Myocyte (in vitro differentiated cells): ENCODE results near the gene IRS1. TPM values are rescaled to one million over a fixed set of nuclear protein-coding genes. Genes with fewer than 3 reads are reported as not detected.

Source experiments
- DNase-seq: peaks from one replicate; pipeline ENCODE4 v3.0.0-alpha.2; 2012; ENCODE audit warnings: low read depth
- total RNA-seq: library from RNA; depleted of rRNA; stranded (reverse); fragments of >200 nt; gene quantifications from 2 replicates; pipeline ENCODE4 v1.2.3, GENCODE V29; 2014

IRS1 gene
- total RNA-seq, 1 donor from 2014 or later: 32.3 TPM

GRCh38 chr2:226759768-226760167 lies 39.9 kb downstream of the IRS1 start:
- DNase-seq: peak; percentile 71

DNA sequence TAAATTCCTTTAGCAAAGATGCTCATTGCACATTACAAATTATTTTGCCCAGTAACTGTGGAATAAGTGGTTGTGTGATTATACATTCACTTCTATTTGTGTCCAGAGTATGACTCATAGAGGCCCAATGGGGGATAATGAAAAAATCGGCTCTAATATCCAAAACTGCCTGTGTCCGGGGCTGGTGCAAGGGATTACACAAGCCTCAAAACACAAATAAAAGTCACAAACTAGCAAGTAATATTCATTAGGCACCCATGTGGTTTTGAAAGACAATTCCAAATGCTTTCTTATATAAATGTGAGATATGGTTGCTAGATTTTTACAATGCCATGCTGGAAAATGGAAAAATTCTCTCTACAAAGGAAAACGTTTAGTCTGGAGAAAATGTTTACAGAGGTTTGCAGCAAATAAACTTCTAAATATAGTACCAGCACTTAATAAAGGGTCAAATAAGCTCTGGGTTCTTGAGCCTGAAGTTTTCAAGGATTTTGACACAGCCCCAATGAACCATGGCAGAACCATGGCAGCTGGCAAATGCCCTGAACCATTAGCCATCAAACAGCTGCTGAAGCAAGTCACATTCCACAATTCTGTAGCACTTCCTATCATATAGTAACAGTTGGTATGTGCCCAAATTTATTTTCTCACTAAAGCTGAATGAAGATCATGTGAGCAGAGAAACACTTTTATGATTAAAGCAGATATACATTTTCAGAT lies 40.5 kb downstream of the IRS1 start:
- DNase-seq: peak; percentile 79

DNA sequence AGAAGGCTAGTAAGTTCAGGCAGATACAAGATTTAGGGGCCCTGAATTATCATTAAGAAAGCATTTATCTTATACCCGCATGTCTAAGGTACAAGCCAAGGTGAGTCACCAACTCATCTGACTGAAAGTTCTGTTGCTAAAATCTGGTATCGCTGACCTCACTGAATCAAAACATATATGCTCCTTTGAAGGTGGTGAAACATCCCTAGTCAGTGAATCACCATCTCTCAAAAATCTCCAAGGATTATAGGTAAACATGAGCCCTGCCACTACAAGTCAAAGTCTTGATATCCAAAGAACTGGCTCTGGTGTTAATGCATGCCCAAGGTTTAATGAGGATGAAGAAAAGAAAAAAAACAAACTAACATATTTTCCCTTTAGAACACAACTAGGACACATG lies 43.5 kb downstream of the IRS1 start:
- no peak for DNase-seq

DNA sequence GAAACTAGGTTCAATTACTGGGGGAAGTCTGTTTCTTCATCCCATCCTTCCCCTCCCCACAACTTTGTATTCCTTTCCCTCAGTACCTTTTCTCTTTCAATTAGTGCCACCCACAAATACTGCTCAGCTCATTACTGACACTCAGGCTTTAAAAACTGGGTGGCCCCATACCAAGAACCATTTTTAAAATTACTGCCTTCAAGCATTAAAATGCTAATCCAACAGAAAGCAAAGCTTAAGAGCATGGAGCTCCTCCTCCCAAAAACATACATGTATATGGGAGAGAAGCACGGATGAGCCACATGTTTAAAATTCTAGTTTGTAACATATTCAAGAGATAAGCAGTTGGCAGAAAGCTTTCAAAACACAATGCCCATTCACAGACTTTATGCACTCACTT lies 44.0 kb downstream of the IRS1 start:
- no peak for DNase-seq

DNA sequence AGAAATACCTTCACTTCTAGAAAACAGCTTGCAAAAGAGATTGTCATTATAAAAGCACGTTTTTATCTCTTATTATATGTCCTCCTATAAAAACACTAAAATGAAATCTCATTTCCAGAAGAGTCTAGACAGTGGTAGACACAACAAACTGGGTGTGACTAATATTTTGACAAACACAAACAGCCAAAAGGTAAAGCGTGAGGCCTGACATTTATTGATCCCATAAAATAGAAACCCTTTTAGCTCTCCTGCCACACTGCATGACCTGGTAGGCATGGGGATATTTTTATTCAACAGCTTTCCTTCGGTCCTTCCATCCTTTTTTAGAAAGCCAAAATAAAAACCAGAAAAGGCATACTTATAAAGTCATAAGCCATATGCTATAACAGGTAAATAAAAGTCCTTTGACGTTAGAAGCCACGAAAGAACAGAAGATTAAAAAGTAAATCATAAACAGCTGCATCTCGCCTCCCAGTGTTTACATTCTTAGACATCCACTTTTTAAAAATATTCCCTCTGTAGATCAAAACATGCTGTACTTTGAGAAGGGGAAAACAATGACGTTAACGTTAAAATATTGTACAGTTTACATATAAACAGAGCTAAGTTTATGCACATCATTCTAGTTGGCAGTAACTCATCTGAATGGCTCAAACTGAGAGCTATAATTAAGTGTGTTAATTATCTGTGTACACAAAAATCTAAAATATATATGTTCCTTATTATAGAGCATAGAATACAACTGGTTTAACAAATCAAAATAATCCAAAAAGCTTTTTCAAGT lies 44.6 kb downstream of the IRS1 start:
- DNase-seq: no peak

GRCh38 chr2:226752887-226753286 lies 46.7 kb downstream of the IRS1 start:
- DNase-seq: no peak

DNA sequence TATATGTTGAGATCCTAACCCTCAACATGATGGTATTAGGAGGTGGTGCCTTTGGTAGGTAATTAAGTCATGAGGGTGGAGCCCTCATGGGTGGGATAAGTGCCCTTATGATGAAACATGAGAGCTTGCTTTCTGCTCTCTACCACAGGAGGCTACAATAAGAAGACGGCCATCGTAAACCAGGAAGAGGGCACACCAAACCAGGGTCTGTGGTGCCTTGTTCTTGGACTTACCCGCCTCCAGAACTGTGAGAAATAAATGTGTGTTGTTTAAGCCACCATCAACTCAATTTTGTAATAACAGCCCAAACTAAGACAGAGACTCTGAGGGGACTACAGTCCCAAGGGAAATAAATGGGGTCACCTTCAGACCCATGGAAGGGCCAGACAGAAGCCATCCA lies 52.3 kb downstream of the IRS1 start:
- DNase-seq: no peak

- no peak for DNase-seq
Measured at GRCh38 chr2:226746196-226746800, 53.3 kb downstream of the IRS1 start.

DNA sequence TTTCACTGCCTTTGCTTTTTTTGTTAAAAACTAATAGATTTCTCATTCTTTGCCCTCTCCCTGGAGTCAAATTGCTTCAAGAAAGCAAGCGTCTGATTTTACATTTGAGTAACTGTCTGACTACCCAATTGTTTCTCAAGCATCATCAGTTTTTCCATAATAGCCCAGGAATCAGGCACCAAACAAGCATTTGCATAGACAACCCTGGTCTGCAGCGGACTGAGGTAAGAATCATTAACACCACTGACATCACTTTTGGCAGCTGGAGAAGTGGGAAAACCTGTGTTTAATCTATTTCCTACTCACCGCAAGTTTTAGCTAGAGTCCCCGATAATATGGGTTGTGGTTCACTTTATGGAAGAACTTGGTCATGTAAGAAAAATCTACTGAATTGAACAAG lies 55.7 kb downstream of the IRS1 start:
- no peak for DNase-seq

GRCh38 chr2:226742347-226742746 lies 57.3 kb downstream of the IRS1 start:
- peak; percentile 68 for DNase-seq

DNA sequence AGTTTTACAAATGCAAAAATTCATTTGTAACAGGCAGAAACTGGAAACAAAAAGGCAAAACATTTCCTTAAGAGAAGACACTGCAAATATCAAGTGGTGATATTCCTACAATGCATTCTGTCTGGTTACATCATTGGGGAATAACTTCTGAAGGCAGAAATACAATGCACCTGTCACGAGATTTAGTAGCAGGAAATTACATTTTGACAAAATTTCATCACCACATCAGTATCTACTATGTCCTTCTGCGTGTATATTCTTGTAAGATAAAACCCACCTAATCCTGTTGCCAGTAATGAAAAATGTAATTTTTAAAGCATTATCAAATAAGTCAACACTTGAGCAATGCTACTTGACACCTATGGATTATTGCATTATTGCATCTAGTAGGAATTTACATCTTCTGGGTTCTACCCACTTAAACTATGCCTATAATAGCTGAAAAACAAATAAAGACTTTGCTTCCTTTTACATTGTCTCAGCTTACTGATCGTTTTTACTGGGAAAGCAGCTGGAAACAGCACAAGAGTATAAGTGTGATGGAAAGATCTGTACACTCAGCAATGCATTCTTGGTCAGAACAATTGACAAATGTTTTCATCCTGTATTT lies 59.5 kb downstream of the IRS1 start:
- peak; percentile 29 for DNase-seq

- no peak for DNase-seq
Measured at GRCh38 chr2:226739545-226740030, 60.0 kb downstream of the IRS1 start.

DNA sequence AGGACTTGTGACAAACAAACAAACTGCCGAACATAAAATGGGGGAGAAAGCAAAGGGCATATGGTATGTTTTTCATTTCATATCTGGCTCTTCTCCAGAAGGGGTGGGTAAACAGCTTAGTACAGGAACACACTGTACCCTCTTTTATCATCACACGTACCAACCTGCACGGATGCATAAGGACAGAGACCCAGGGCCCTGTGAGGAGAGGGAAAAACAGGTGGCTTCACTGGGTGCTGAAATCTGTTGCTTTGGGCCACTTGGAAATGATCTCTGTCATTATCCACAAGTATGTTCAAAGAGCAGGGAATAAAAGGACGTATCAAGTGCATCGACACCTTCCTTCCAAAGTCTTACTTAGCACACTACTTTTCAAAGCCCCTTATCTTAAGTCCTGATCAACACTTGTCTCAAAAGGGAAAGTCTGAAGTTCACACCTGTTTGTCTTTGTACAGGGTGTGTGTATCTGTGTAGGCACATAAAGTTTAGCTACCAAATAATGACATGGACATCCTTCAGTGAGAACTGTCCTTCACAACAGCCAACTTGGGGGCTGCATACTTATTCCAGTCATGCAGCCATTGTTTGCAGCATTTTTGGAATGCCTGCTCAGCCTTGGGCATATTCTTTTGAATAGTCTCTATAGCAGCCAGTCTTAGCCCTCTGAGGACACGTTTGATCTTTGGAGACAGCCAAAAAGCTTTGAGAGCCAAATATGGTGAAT lies 60.6 kb downstream of the IRS1 start:
- DNase-seq: no peak

DNA sequence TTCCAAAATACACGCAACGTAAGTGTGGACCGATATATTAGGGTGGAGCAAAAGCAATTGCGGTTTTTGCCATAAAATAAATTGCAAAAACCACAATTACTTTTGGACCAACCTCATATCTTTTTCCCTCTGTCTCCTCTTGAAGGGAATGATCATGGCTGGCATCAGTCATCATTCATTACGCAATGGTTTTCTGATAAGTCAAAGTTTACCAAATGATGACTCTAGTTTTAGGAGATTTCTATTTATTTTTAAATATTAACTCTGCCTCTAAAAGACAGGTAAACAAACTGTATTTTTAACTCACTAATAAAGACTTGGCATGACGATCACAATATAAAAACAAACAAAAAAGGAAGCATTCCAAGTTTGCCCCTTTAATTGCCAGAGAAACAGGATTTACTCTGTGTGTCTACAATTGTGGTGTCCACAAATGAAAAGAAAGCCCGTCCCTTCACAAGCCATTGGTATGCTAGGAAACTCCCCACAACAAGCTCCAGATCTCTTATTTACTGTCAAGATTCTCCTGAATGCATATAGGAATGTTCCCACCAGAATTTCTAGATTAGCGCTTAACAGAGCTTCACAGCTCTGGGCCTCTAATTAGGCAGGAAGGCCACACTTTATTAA lies 61.3 kb downstream of the IRS1 start:
- no peak for DNase-seq

DNA sequence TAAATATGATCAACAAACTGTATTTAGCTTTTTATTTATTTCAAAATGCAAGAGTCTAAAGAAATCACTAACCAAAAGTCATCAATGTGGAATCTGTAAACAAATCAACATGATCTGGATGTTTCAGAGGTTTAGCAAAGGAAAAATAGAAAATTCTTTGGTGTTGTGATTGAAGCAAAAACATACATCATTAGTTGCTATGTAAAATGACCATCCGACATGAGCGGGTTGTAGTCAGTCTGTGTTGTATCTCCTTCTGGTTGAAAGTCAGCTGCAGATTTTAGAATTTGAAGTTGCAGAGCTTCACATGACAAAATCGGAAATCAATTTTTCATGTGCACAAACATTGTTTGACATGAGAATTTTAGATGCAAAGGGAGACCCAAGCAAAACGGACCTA lies 63.2 kb downstream of the IRS1 start:
- no peak for DNase-seq

- no peak for DNase-seq
Measured at GRCh38 chr2:226733927-226734564, 65.6 kb downstream of the IRS1 start.

DNA sequence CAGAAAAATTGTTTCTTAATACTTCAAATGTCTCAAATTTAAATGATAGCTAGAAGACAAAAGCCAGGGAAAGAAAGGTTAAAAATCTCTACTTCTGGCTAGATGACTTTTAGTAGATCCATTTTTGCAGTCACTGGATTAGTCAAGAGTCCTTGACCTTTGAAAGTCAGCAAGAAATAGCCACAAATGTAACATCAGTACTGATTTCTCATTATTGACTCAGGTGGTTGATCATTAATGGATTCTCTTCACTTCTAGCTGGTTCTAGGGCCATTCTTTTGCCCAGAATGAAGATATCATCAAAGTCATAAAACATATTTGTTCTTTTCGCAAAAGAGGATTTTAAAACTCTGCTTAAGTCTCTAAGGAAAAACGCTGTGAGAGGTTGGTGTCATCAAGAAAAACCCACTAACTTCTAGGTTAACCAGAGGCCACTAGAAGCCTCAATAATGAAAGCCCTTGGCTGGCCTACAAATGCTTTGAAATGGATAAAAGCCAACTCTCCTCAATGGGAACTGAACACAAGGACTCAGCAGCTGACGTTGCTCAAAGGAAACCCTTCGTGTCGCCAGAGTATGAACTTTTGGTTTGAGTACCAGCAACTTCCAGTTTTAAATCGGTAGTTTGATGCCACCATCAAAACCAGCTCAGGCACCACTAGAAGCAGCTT lies 66.3 kb downstream of the IRS1 start:
- no peak for DNase-seq

GRCh38 chr2:226732478-226733188 lies 67.0 kb downstream of the IRS1 start:
- no peak for DNase-seq

GRCh38 chr2:226730481-226730880 lies 69.1 kb downstream of the IRS1 start:
- peak; percentile 39 for DNase-seq
